Testis (tissue), 3 donors: ENCODE data around the gene DET1. TPM values are rescaled to one million over a fixed set of nuclear protein-coding genes. Genes with fewer than 3 reads are reported as not detected.
"Not testable (repeated sequence)": the region's sequence is repeated elsewhere in the genome, so short reads cannot be mapped to it uniquely, and the experiment has no call there.

Experiments
- DNase-seq: peaks from one replicate; pipeline ENCODE4 v3.0.0-alpha.2; 2019
- H3K27ac ChIP-seq, 2 donors: fragments of 200-600 bp; sonication (generic); one replicate each; pipeline ENCODE4 v1.5.1; 2019
- H3K27me3 ChIP-seq: fragments of 200-600 bp; sonication (generic); one replicate; pipeline ENCODE4 v1.5.1; 2019
- H3K36me3 ChIP-seq: fragments of 200-600 bp; sonication (generic); one replicate; pipeline ENCODE4 v1.5.1; 2017; ENCODE audit warnings: low read depth; ENCODE audit errors: missing control alignments
- H3K4me1 ChIP-seq: fragments of 200-600 bp; sonication (generic); one replicate; pipeline ENCODE4 v1.5.1; 2019
- H3K4me3 ChIP-seq, 2 donors: fragments of 200-600 bp; sonication (generic); one replicate each; pipeline ENCODE4 v1.5.1; 2017 to 2019
- H3K9me3 ChIP-seq: fragments of 200-600 bp; sonication (generic); one replicate; pipeline ENCODE4 v1.5.1; 2017
- POLR2A ChIP-seq: fragments of 450-650 bp; IDR thresholded peaks from one replicate; pipeline ENCODE4 v1.6.1; 2017; ENCODE audit warnings: antibody characterized with exemption, mild to moderate bottlenecking, moderate library complexity
- WGBS, 2 donors: methylation state at CpG; one replicate each; pipeline ENCODE4 v1.1.5; 2018; 5-methylcytosine and 5-hydroxymethylcytosine counted together
- intact Hi-C: fragments of 100-400 bp; cut with DNase I; formaldehyde crosslinking; loops from one replicate; pipeline ENCODE4 v1.15.1; 2023; ENCODE audit warnings: low total_unique reads
- polyA plus RNA-seq: library from polyadenylated mRNA; stranded (reverse); fragments of 350-450 nt; fragmentation: Illumina TruSeq; extraction: RNeasy Lipid Tissue Mini Kit (QIAGEN cat#74804); gene quantifications from one replicate; pipeline ENCODE4 v1.2.3, GENCODE V29; 2014; ENCODE audit warnings: low read depth, low replicate concordance; ENCODE audit not compliant: insufficient read depth
- total RNA-seq, 2 donors: library from RNA; depleted of rRNA; stranded (reverse); fragments of >200 nt; gene quantifications; one replicate each; pipeline ENCODE4 v1.2.3, GENCODE V29; 2016
- TF ChIP-seq, protein P1 (sequence below), 3 experiments: fragments of 450-650 bp in 2 of 3; fragments of 200-600 bp in 1 of 3; sonication (generic) in 1 of 3; IDR thresholded peaks; one replicate each; pipeline ENCODE4 v1.5.1; 2016 to 2019; ENCODE audit warnings: antibody characterized with exemption in 3 of 3, mild to moderate bottlenecking in 2 of 3, moderate library complexity in 1 of 3

DET1 gene
- total and polyA plus RNA-seq, 3 donors from 2014 or later, result 4.4 to 14.4 (median 10.3) TPM

DNA sequence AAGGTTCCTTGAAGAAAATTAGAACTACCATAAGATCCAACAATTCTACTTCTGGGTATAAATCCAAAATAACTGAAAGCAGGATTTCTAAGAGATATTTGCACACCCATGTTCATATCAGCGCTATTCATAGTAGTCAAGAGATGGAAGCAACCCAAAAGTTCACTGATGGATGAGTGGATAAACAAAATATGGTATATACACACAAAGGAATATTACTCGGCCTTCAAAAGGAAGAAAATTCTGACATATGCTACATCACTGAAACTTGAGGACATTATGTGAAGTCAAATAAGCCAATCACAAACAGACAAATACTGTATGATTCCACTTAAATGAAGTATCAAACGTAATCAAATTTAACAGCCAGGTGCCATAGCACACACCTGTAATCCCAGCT lies 13.1 kb downstream of the DET1 start:
- no peaks in the 10 kb centered on the region for H3K27me3 ChIP-seq
- intact Hi-C loops, result no loop called here

DNA sequence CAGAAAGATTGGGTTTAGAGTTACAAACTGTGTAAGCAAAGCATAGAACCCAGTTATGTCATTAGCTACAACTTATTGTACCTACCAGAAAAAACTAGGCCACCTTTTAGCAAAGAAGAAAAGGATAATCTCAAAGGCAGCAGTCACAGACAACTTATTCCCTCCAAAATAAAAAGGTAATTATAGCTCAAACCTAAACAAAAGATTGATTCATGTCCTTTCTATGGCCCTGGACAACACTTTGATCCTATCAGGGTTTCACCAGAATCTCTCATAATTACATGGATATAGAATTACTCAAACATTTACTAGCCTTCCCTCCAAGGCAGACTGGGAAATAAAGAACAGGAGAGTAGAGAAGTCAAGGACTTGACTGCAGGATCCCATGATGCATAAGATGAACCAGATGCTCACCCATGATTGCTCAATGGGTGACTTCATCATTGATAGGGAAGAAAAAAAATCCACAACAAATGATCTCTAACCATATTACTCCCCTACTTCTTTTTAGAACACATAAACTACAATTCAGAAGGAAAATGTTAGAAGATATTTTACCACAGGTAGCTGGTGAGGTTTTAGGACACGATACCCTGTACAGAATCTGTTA lies 17.4 kb downstream of the DET1 start:
- WGBS, 2 donors, result 97 to 100% methylated on average over 1 of the region's 1 CpG
- Histone ChIP-seq H3K4me1 (no peaks in the 10 kb centered on the region), H3K4me3 (no peak overlapping the region), H3K9me3 (no peaks in the 10 kb centered on the region), H3K36me3 (no peaks in the 10 kb centered on the region), H3K27ac (no peak overlapping the region), H3K27me3 (no peaks in the 10 kb centered on the region)
- intact Hi-C loops, result no loop called here
- DNase-seq, result no peak
- TF ChIP-seq POLR2A, result no peak
- TF ChIP-seq, protein P1, sequence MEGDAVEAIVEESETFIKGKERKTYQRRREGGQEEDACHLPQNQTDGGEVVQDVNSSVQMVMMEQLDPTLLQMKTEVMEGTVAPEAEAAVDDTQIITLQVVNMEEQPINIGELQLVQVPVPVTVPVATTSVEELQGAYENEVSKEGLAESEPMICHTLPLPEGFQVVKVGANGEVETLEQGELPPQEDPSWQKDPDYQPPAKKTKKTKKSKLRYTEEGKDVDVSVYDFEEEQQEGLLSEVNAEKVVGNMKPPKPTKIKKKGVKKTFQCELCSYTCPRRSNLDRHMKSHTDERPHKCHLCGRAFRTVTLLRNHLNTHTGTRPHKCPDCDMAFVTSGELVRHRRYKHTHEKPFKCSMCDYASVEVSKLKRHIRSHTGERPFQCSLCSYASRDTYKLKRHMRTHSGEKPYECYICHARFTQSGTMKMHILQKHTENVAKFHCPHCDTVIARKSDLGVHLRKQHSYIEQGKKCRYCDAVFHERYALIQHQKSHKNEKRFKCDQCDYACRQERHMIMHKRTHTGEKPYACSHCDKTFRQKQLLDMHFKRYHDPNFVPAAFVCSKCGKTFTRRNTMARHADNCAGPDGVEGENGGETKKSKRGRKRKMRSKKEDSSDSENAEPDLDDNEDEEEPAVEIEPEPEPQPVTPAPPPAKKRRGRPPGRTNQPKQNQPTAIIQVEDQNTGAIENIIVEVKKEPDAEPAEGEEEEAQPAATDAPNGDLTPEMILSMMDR (IDR thresholded peaks at IDR 0.05), result no peak

More for the DNA sequence above, 13.1 kb downstream of the DET1 start:
- H3K27ac ChIP-seq, result no peak overlapping the region
- no peaks in the 10 kb centered on the region for H3K9me3 ChIP-seq
- DNase-seq, result no peak
- TF ChIP-seq, protein P1 (IDR thresholded peaks at IDR 0.05), result no peak
- no peak for TF ChIP-seq POLR2A
- 95 to 96% methylated on average over 3 of the region's 3 CpGs for WGBS, 2 donors
- no peaks in the 10 kb centered on the region for H3K36me3 ChIP-seq
- no peaks in the 10 kb centered on the region for H3K4me1 ChIP-seq
- no peak overlapping the region for H3K4me3 ChIP-seq

DNA sequence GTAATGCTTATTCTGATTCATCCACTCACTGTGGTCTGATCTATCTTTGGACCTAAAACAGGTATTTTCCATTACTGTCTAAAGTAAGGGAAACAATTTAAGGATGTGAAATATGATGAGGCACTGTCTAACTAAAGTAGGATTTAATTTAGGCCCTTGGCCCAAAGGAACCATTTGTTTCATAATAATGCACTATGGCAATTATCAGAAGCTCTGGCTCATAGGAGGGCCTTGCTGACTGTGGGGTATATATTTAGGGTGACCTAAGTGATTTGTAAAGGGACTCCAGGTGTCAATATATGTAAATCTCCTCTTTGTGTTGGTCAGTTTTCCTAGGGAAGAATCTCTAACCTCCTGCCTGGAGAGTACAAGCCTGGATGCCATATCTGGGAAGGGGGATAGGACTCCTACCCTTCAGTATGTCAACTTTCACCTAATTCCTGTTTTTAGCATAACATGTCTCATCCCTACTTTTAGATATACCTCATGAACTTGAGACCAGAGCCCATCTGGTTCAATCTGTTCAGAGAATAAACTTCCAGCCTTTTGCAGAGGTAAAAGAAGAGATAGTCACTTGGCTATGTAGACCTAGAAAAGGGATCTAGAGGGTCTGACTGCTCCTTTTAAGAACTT lies 20.1 kb downstream of the DET1 start:
- Histone ChIP-seq H3K27me3 (no peaks in the 10 kb centered on the region), H3K4me1 (no peaks in the 10 kb centered on the region), H3K27ac (no peak overlapping the region), H3K9me3 (no peaks in the 10 kb centered on the region), H3K4me3 (no peak overlapping the region), H3K36me3 (no peaks in the 10 kb centered on the region)
- no peak for DNase-seq
- intact Hi-C loops, result no loop called here
- no peak for TF ChIP-seq POLR2A
- TF ChIP-seq, protein P1 (IDR thresholded peaks at IDR 0.05), result no peak

DNA sequence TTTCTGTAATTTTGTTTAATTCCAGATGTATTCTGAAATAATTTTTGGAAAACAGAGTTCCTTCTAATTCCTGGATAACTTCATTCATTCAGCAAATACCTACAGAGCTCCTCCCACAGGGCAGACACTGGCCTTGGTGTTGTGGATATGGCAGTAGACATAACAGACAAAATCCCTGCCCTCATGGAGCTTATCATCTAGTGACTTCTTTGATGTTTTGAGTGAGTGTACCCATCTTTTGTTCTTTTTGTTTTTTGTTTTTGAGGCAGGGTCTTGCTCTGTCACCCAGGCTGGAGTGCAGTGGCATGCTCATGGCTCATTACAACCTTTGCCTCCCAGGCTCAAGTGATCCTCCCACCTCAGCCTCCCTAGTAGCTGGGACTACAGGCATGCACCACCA lies 21.1 kb downstream of the DET1 start:
- H3K4me3 ChIP-seq, result no peak overlapping the region
- DNase-seq, result no peak
- TF ChIP-seq, protein P1 (IDR thresholded peaks at IDR 0.05), result no peak
- no peak for TF ChIP-seq POLR2A
- no peak overlapping the region for H3K27ac ChIP-seq
- no peaks in the 10 kb centered on the region for H3K4me1 ChIP-seq
- H3K27me3 ChIP-seq, result no peaks in the 10 kb centered on the region
- intact Hi-C loops, result no loop called here
- H3K36me3 ChIP-seq, result no peaks in the 10 kb centered on the region
- no peaks in the 10 kb centered on the region for H3K9me3 ChIP-seq

DNA sequence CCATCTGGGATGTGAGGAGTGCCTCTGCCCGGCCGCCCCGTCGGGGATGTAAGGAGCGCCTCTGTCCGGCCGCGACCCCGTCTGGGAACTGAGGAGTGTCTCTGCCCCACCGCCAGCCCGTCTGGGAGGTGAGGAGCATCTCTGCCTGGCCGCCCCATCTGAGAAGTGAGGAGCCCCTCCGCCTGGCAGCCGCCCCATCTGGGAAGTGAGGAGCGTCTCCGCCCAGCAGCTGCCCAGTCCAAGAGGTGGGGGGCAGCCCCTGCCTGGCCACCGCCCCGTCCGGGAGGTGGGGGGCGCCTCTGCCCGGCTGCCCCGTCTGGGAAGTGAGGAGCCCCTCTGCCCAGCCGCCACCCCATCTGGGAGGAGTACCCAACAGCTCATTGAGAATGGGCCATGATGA lies 22.4 kb downstream of the DET1 start:
- DNase-seq, H3K4me1 ChIP-seq, intact Hi-C loops, H3K27ac ChIP-seq, H3K36me3 ChIP-seq, H3K9me3 ChIP-seq, H3K4me3 ChIP-seq, H3K27me3 ChIP-seq: not testable (repeated sequence)
- WGBS, 2 donors, result 84 to 90% methylated on average over 9 to 19 of the region's 23 CpGs
